HG02588 (cell line): ENCODE results near the gene POU6F2.

Experiments
- ATAC-seq: cut with Tn5 transposase; IDR thresholded peaks from one replicate; pipeline ENCODE4 v1.9.1; 2021; ENCODE audit warnings: mild to moderate bottlenecking, moderate library complexity; ENCODE audit not compliant: unreplicated experiment

POU6F2 gene

GRCh38 chr7:39247576-39247975 lies 269.9 kb downstream of the POU6F2 start:
- no peak for ATAC-seq

GRCh38 chr7:39248041-39248691 lies 270.5 kb downstream of the POU6F2 start:
- no peak for ATAC-seq

- no peak for ATAC-seq
Measured at GRCh38 chr7:39248692-39249090, 271.0 kb downstream of the POU6F2 start.

- no peak for ATAC-seq
Measured at GRCh38 chr7:39249635-39250152, 272.0 kb downstream of the POU6F2 start.

GRCh38 chr7:39252916-39253315 lies 275.2 kb downstream of the POU6F2 start:
- ATAC-seq, result no peak

- ATAC-seq, result no peak
Measured at GRCh38 chr7:39259391-39260003, 281.8 kb downstream of the POU6F2 start.

GRCh38 chr7:39260279-39260844 lies 282.7 kb downstream of the POU6F2 start:
- ATAC-seq, result no peak

GRCh38 chr7:39261771-39262170 lies 284.1 kb downstream of the POU6F2 start:
- ATAC-seq, result no peak

GRCh38 chr7:39265641-39266591 lies 288.2 kb downstream of the POU6F2 start:
- ATAC-seq, result no peak

GRCh38 chr7:39269034-39269433 lies 291.3 kb downstream of the POU6F2 start:
- no peak for ATAC-seq

GRCh38 chr7:39270018-39270417 lies 292.3 kb downstream of the POU6F2 start:
- no peak for ATAC-seq

- no peak for ATAC-seq
Measured at GRCh38 chr7:39271402-39271801, 293.7 kb downstream of the POU6F2 start.

GRCh38 chr7:39272111-39272510 lies 294.4 kb downstream of the POU6F2 start:
- ATAC-seq, result no peak

GRCh38 chr7:39272691-39273090 lies 295.0 kb downstream of the POU6F2 start:
- no peak for ATAC-seq

- no peak for ATAC-seq
Measured at GRCh38 chr7:39280337-39280736, 302.6 kb downstream of the POU6F2 start.

GRCh38 chr7:39285256-39285655 lies 307.5 kb downstream of the POU6F2 start:
- no peak for ATAC-seq

GRCh38 chr7:39288303-39288702 lies 310.6 kb downstream of the POU6F2 start:
- no peak for ATAC-seq

GRCh38 chr7:39291628-39292410 lies 314.1 kb downstream of the POU6F2 start:
- ATAC-seq, result no peak

GRCh38 chr7:39293056-39293823 lies 315.5 kb downstream of the POU6F2 start:
- ATAC-seq, result no peak

- ATAC-seq, result no peak
Measured at GRCh38 chr7:39294022-39294421, 316.3 kb downstream of the POU6F2 start.
